HepG2 (cell line): Measurements from ENCODE around the gene HEXIM1. TPM values are rescaled to one million over a fixed set of nuclear protein-coding genes. Genes with fewer than 3 reads are reported as not detected.

ENCODE experiments used
- EHMT2 ChIP-seq: fragments of 200-600 bp; sonication (generic); IDR thresholded peaks from 2 replicates; pipeline ENCODE4 v1.7.0; 2017; ENCODE audit warnings: antibody characterized with exemption, low read depth, low read length, borderline replicate concordance
- ELF4 ChIP-seq: sonication (generic); formaldehyde crosslinking; IDR thresholded peaks from 2 replicates; pipeline ENCODE4 v1.5.0; 2020; ENCODE audit warnings: missing genetic modification reagents, mild to moderate bottlenecking, moderate library complexity, borderline replicate concordance
- FIP1L1 ChIP-seq: fragments of 200-400 bp; formaldehyde crosslinking; IDR thresholded peaks from 2 replicates; pipeline ENCODE4 v1.6.1; 2018; ENCODE audit warnings: low read depth, mild to moderate bottlenecking, low read length, moderate library complexity, borderline replicate concordance; ENCODE audit not compliant: insufficient read depth
- FLYWCH1 ChIP-seq: sonication (generic); formaldehyde crosslinking; IDR thresholded peaks from 2 replicates; pipeline ENCODE4 v1.8.1; 2023; ENCODE audit warnings: mild to moderate bottlenecking, missing genetic modification reagents
- KDM4B ChIP-seq: sonication (generic); formaldehyde crosslinking; IDR thresholded peaks from 2 replicates; pipeline ENCODE4 v1.4.0; 2020; ENCODE audit warnings: missing genetic modification reagents
- KLF11 ChIP-seq: IDR thresholded peaks from 2 replicates; pipeline ENCODE4 v1.6.1; 2016; ENCODE audit warnings: missing compliant biosample characterization
- MAFF ChIP-seq: IDR thresholded peaks from 2 replicates; pipeline ENCODE4 v1.6.1; 2011; ENCODE audit warnings: low read depth, low read length, improper control_type of control experiment
- MAFK ChIP-seq, 2 experiments: IDR thresholded peaks in 1 of 2; conservative IDR thresholded peaks in 1 of 2; 2 replicates each; pipeline ENCODE4 v1.6.1; 2011; ENCODE audit warnings: improper control_type of control experiment in 2 of 2, low read length in 2 of 2
- SALL1 ChIP-seq: sonication (generic); formaldehyde crosslinking; IDR thresholded peaks from 2 replicates; pipeline ENCODE4 v1.8.0; 2022; ENCODE audit warnings: mild to moderate bottlenecking, missing genetic modification reagents
- SRY ChIP-seq: sonication (generic); formaldehyde crosslinking; IDR thresholded peaks from 2 replicates; pipeline ENCODE4 v1.8.0; 2022; ENCODE audit warnings: mild to moderate bottlenecking, missing genetic modification reagents
- TBX3 ChIP-seq: fragments of 450-650 bp; IDR thresholded peaks from 2 replicates; pipeline ENCODE4 v1.6.1; 2017; ENCODE audit warnings: antibody characterized with exemption, mild to moderate bottlenecking, inconsistent platforms, borderline replicate concordance
- TOE1 ChIP-seq: sonication (generic); formaldehyde crosslinking; IDR thresholded peaks from 2 replicates; pipeline ENCODE4 v1.4.0; 2020; ENCODE audit warnings: mild to moderate bottlenecking, missing genetic modification reagents
- YY1 ChIP-seq: IDR thresholded peaks from 2 replicates; pipeline ENCODE4 v1.6.1; 2011; ENCODE audit warnings: low read length, low read depth, moderate library complexity, mild to moderate bottlenecking; ENCODE audit not compliant: insufficient read depth, insufficient replicate concordance
- ZC3H4 ChIP-seq: sonication (generic); formaldehyde crosslinking; IDR thresholded peaks from 2 replicates; pipeline ENCODE4 v1.4.0; 2020; ENCODE audit warnings: missing genetic modification reagents, borderline replicate concordance
- ZNF235 ChIP-seq: sonication (generic); formaldehyde crosslinking; IDR thresholded peaks from 2 replicates; pipeline ENCODE4 v1.8.1; 2023; ENCODE audit warnings: mild to moderate bottlenecking, missing genetic modification reagents, borderline replicate concordance
- ZNF329 ChIP-seq: sonication (generic); formaldehyde crosslinking; IDR thresholded peaks from 2 replicates; pipeline ENCODE4 v1.9.0; 2021; ENCODE audit warnings: low read depth, mild to moderate bottlenecking, missing genetic modification reagents
- ZNF382 ChIP-seq: sonication (generic); formaldehyde crosslinking; IDR thresholded peaks from 2 replicates; pipeline ENCODE4 v1.5.0; 2020; ENCODE audit warnings: missing genetic modification reagents, mild to moderate bottlenecking, borderline replicate concordance
- ZNF549 ChIP-seq: sonication (generic); formaldehyde crosslinking; IDR thresholded peaks from 2 replicates; pipeline ENCODE4 v1.5.0; 2020; ENCODE audit warnings: missing genetic modification reagents
- ZNF660 ChIP-seq: sonication (generic); formaldehyde crosslinking; IDR thresholded peaks from 2 replicates; pipeline ENCODE4 v1.5.1; 2020; ENCODE audit warnings: mild to moderate bottlenecking, low read depth, missing genetic modification reagents, borderline replicate concordance
- polyA plus RNA-seq, 8 experiments: library from polyadenylated mRNA; depleted of rRNA in 3 of 8; stranded (reverse) in 7 of 8; unstranded in 1 of 8; fragments of >200 nt; fragmentation: Illumina TruSeq in 4 of 8; extraction: Trizol in 4 of 8; gene quantifications; 2 replicates each; pipeline versions ENCODE4 v1.2.1 to v1.2.3, GENCODE V29; 2011 to 2016; ENCODE audit warnings: low read depth in 4 of 8, missing spikeins in 1 of 8, mixed read lengths in 1 of 8; ENCODE audit not compliant: insufficient read depth in 1 of 8
- total RNA-seq, 5 experiments: library from RNA; depleted of rRNA; stranded (reverse); fragments of >200 nt; fragmentation: Illumina TruSeq; extraction: Trizol; gene quantifications; 2 replicates each; pipeline ENCODE4 v1.2.3, GENCODE V29; 2016; ENCODE audit warnings: low read depth in 1 of 5
- TF ChIP-seq, protein P1 (sequence below): sonication (generic); formaldehyde crosslinking; IDR thresholded peaks from 2 replicates; pipeline ENCODE4 v1.4.0; 2020; ENCODE audit warnings: missing genetic modification reagents
- TF ChIP-seq, protein P2 (sequence below): IDR thresholded peaks from 2 replicates; pipeline ENCODE4 v1.6.1; 2016; ENCODE audit warnings: missing genetic modification reagents, missing compliant biosample characterization
- TF ChIP-seq, protein P3 (sequence below): IDR thresholded peaks from 2 replicates; pipeline ENCODE4 v1.6.1; 2012; ENCODE audit warnings: inconsistent platforms
- TF ChIP-seq, protein P4 (sequence below): sonication (generic); formaldehyde crosslinking; IDR thresholded peaks from 2 replicates; pipeline ENCODE4 v1.4.0; 2020; ENCODE audit warnings: missing genetic modification reagents

HEXIM1 gene
- total and polyA plus RNA-seq, 2 of the 13 experiments (the other 11 are each of a cell fraction or from before 2014, with no cell fraction given) = 10.5 to 16.6 TPM

DNA sequence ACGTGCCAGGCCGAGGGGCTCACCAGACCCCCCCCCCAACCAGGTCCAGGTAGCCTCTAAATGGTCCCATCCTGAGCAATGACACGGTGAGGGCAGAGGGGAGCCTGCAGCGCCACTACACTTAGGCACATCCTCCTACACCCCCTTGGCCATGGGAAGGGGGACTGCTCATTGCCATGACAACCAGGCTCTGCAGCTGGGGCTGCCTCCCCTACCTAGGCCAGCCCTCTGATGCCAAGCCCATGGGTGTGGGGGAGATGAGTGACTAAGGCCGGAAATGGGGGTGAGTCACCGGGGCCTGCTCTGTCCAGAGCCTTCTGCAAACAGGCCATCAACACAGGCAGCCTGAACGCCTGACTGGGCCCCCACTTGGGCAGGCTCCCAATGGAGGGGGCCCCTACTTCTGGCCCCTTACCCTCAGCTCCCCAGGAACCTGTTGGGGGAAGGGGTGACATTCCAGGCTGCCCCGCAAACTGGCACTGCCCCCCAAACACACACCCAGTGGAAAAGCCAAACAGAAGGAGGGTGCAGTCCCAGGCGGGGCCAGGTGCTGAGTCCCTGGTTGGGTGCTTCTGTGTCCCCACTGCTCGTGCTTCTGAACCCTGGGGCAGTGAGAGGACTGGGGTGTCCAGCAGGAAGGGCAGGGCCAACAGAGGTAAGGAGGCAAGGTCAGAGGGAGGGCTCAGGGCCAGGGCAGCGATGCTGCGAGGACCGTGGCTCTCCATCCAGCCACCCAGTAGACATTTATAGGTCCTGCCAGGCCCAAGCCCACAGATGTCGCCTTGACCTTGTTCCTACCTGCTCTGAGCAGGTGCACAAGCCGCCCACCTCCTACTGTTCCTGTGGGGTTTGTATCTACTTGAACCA lies 24.1 kb upstream of the HEXIM1 start (continued):
- TF ChIP-seq, protein P1, sequence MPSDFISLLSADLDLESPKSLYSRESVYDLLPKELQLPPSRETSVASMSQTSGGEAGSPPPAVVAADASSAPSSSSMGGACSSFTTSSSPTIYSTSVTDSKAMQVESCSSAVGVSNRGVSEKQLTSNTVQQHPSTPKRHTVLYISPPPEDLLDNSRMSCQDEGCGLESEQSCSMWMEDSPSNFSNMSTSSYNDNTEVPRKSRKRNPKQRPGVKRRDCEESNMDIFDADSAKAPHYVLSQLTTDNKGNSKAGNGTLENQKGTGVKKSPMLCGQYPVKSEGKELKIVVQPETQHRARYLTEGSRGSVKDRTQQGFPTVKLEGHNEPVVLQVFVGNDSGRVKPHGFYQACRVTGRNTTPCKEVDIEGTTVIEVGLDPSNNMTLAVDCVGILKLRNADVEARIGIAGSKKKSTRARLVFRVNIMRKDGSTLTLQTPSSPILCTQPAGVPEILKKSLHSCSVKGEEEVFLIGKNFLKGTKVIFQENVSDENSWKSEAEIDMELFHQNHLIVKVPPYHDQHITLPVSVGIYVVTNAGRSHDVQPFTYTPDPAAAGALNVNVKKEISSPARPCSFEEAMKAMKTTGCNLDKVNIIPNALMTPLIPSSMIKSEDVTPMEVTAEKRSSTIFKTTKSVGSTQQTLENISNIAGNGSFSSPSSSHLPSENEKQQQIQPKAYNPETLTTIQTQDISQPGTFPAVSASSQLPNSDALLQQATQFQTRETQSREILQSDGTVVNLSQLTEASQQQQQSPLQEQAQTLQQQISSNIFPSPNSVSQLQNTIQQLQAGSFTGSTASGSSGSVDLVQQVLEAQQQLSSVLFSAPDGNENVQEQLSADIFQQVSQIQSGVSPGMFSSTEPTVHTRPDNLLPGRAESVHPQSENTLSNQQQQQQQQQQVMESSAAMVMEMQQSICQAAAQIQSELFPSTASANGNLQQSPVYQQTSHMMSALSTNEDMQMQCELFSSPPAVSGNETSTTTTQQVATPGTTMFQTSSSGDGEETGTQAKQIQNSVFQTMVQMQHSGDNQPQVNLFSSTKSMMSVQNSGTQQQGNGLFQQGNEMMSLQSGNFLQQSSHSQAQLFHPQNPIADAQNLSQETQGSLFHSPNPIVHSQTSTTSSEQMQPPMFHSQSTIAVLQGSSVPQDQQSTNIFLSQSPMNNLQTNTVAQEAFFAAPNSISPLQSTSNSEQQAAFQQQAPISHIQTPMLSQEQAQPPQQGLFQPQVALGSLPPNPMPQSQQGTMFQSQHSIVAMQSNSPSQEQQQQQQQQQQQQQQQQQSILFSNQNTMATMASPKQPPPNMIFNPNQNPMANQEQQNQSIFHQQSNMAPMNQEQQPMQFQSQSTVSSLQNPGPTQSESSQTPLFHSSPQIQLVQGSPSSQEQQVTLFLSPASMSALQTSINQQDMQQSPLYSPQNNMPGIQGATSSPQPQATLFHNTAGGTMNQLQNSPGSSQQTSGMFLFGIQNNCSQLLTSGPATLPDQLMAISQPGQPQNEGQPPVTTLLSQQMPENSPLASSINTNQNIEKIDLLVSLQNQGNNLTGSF = no peak
- no peak for TF ChIP-seq TOE1
- TF ChIP-seq, protein P2, sequence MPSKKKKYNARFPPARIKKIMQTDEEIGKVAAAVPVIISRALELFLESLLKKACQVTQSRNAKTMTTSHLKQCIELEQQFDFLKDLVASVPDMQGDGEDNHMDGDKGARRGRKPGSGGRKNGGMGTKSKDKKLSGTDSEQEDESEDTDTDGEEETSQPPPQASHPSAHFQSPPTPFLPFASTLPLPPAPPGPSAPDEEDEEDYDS (CRISPR knock-in tag) = peak; percentile 42; the same call in 1 of the 2 replicates
- no peak for TF ChIP-seq ZC3H4
- TF ChIP-seq MAFF = no peak
- TF ChIP-seq MAFK (conservative IDR thresholded peaks at IDR 0.05 in 1 of 2, IDR thresholded peaks at IDR 0.05 in 1 of 2; ENCODE audit: low read length in 2 of 2) = no peak
- TF ChIP-seq FLYWCH1 (CRISPR knock-in tag) = no peak
- peak; percentile 29; the same call in 1 of the 2 replicates for TF ChIP-seq TBX3
- no peak for TF ChIP-seq KDM4B (CRISPR knock-in tag)
- no peak for TF ChIP-seq ZNF660
- TF ChIP-seq ZNF235 (CRISPR knock-in tag) = no peak
- no peak for TF ChIP-seq SRY
- no peak for TF ChIP-seq EHMT2
- TF ChIP-seq ZNF382 (CRISPR knock-in tag) = no peak
- no peak for TF ChIP-seq ELF4 (CRISPR knock-in tag)
- no peak; the same call in 1 of the 2 replicates for TF ChIP-seq KLF11 (CRISPR knock-in tag)
- TF ChIP-seq, protein P3, sequence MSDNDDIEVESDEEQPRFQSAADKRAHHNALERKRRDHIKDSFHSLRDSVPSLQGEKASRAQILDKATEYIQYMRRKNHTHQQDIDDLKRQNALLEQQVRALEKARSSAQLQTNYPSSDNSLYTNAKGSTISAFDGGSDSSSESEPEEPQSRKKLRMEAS = no peak
- TF ChIP-seq, protein P4, sequence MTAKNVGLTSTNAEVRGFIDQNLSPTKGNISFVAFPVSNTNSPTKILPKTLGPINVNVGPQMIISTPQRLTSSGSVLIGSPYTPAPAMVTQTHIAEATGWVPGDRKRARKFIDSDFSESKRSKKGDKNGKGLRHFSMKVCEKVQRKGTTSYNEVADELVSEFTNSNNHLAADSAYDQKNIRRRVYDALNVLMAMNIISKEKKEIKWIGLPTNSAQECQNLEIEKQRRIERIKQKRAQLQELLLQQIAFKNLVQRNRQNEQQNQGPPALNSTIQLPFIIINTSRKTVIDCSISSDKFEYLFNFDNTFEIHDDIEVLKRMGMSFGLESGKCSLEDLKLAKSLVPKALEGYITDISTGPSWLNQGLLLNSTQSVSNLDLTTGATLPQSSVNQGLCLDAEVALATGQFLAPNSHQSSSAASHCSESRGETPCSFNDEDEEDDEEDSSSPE (CRISPR knock-in tag) = no peak
- TF ChIP-seq YY1 = no peak
- no peak for TF ChIP-seq ZNF329
- TF ChIP-seq FIP1L1 = no peak
- TF ChIP-seq SALL1 (CRISPR knock-in tag) = peak; percentile 43
- no peak for TF ChIP-seq ZNF549 (CRISPR knock-in tag)
